ENCODE results near the gene ELMOD1.

Gene ELMOD1

GRCh38 chr11:107583629-107584195 is 7.2 kb upstream of the ELMOD1 start:
- DNase-seq (ENCODE audit: low read depth), result no peak

GRCh38 chr11:107587306-107587979 is 3.5 kb upstream of the ELMOD1 start:
- no peak for DNase-seq (ENCODE audit: low read depth)

GRCh38 chr11:107591378-107592230 is 657 bp downstream of the ELMOD1 start:
- peak; percentile 40 for DNase-seq (ENCODE audit: low read depth)

GRCh38 chr11:107592231-107592590 is 1.3 kb downstream of the ELMOD1 start:
- no peak for DNase-seq (ENCODE audit: low read depth)

- no peak for DNase-seq (ENCODE audit: low read depth)
Observed at GRCh38 chr11:107592813-107593212, 1.9 kb downstream of the ELMOD1 start.

- DNase-seq (ENCODE audit: low read depth), result no peak
Observed at GRCh38 chr11:107593951-107594350, 3.0 kb downstream of the ELMOD1 start.

GRCh38 chr11:107594736-107595135 is 3.8 kb downstream of the ELMOD1 start:
- no peak for DNase-seq (ENCODE audit: low read depth)

- no peak for DNase-seq (ENCODE audit: low read depth)
Observed at GRCh38 chr11:107598225-107599139, 7.5 kb downstream of the ELMOD1 start.

GRCh38 chr11:107605061-107606006 is 14.4 kb downstream of the ELMOD1 start:
- no peak for DNase-seq (ENCODE audit: low read depth)

- no peak for DNase-seq (ENCODE audit: low read depth)
Observed at GRCh38 chr11:107606141-107606540, 15.2 kb downstream of the ELMOD1 start.

GRCh38 chr11:107608809-107609208 is 17.9 kb downstream of the ELMOD1 start:
- DNase-seq (ENCODE audit: low read depth), result no peak

GRCh38 chr11:107609400-107610218 is 18.7 kb downstream of the ELMOD1 start:
- no peak for DNase-seq (ENCODE audit: low read depth)

GRCh38 chr11:107612445-107612844 is 21.5 kb downstream of the ELMOD1 start:
- DNase-seq (ENCODE audit: low read depth), result no peak

GRCh38 chr11:107619926-107620325 is 29.0 kb downstream of the ELMOD1 start:
- DNase-seq (ENCODE audit: low read depth), result no peak

- no peak for DNase-seq (ENCODE audit: low read depth)
Observed at GRCh38 chr11:107621081-107621480, 30.1 kb downstream of the ELMOD1 start.

GRCh38 chr11:107623183-107623582 is 32.2 kb downstream of the ELMOD1 start:
- DNase-seq (ENCODE audit: low read depth), result no peak

GRCh38 chr11:107624983-107625684 is 34.2 kb downstream of the ELMOD1 start:
- DNase-seq (ENCODE audit: low read depth), result no peak

GRCh38 chr11:107625685-107625989 is 34.7 kb downstream of the ELMOD1 start:
- no peak for DNase-seq (ENCODE audit: low read depth)

GRCh38 chr11:107631043-107631442 is 40.1 kb downstream of the ELMOD1 start:
- no peak for DNase-seq (ENCODE audit: low read depth)

- no peak for DNase-seq (ENCODE audit: low read depth)
Observed at GRCh38 chr11:107631931-107632330, 41.0 kb downstream of the ELMOD1 start.

Measured in stimulated activated CD4-positive, alpha-beta T cell treated with anti-CD3 and anti-CD28 coated beads, Interleukin-2, amount 100 ng/mL, for 4 hours (primary cell).